ENCODE data around the gene IP6K3. TPM values are rescaled to one million over a fixed set of nuclear protein-coding genes. Genes with fewer than 3 reads are reported as not detected.
A peak's percentile ranks its signal among the peaks of the same experiment; 100 is the strongest.

The IP6K3 gene
- polyA plus RNA-seq, 1 of the 3 experiments (the other 2 are of a cell fraction), result 0.21 TPM

GRCh38 chr6:33696548-33697518 is 49.9 kb downstream of the IP6K3 start:
- Histone ChIP-seq H3F3A (replicated peaks; ENCODE audit: insufficient read depth) (peaks cover 10% of the 10 kb centered on the region), H3K9me2 (no peaks in the 10 kb centered on the region), H3K9me3 (no peaks in the 10 kb centered on the region), H3K4me2 (peak overlapping the region; percentile 20; the same call in 1 of the 2 replicates), H3K36me3 (replicated peaks in 1 of 2; ENCODE audit: control insufficient read depth in 1 of 2, insufficient read depth in 2 of 2, low read length in 1 of 2) (peaks cover 5 to 40% of the 10 kb centered on the region in 2 experiments), H3K27ac (ENCODE audit: low read depth in 2 of 2, low read length in 1 of 2) (peak overlapping the region; percentile 53 to 77), H2AFZ (ENCODE audit: low read depth) (no peak overlapping the region), H3K4me1 (ENCODE audit: control insufficient read depth in 1 of 2, insufficient read depth in 2 of 2, low read depth in 1 of 2, low read length in 1 of 2) (peaks cover 34 to 47% of the 10 kb centered on the region in 2 experiments; a peak in 3 of 4 replicates), H4K20me1 (ENCODE audit: insufficient read depth) (no peaks in the 10 kb centered on the region), H3K9ac (no peak overlapping the region), H3K4me3 (ENCODE audit: low read depth in 2 of 2, low read length in 1 of 2) (no peak overlapping the region), H3K27me3 (ENCODE audit: insufficient read depth) (no peaks in the 10 kb centered on the region), H3K79me2 (ENCODE audit: insufficient read depth) (no peaks in the 10 kb centered on the region)
- no peak for TF ChIP-seq GABPA (IDR thresholded peaks at IDR 0.05; ENCODE audit: low read depth)
- no peak for TF ChIP-seq USF2 (IDR thresholded peaks at IDR 0.05; ENCODE audit: borderline replicate concordance, low read depth, low read length)
- TF ChIP-seq NFIC (IDR thresholded peaks at IDR 0.05; ENCODE audit: borderline replicate concordance), result peak; percentile 61
- TF ChIP-seq TAF1 (IDR thresholded peaks at IDR 0.05; ENCODE audit: borderline replicate concordance, low read depth, low read length), result no peak
- TF ChIP-seq USF1 (IDR thresholded peaks at IDR 0.05; ENCODE audit: borderline replicate concordance, low read depth), result no peak
- peak; percentile 14; the same call in 1 of the 2 replicates for TF ChIP-seq TCF12 (IDR thresholded peaks at IDR 0.05)
- TF ChIP-seq GATA2 (CRISPR knock-in tag; IDR thresholded peaks at IDR 0.05), result no peak
- no peak for TF ChIP-seq ZBTB33 (IDR thresholded peaks at IDR 0.05; ENCODE audit: borderline replicate concordance, low read depth)
- no peak for TF ChIP-seq MXI1 (IDR thresholded peaks at IDR 0.05; ENCODE audit: low read depth, low read length)
- no peak for TF ChIP-seq MEF2A (IDR thresholded peaks at IDR 0.05; ENCODE audit: borderline replicate concordance, low read depth)
- WGBS (ENCODE audit: low lambda C conversion rate), result 60% methylated on average over 13 of the region's 15 CpGs
- DNase-seq, result peak; percentile 40
- ChIA-PET POLR2A (interaction anchor here (0.6 to 1.4 kb wide), 3 partner anchors 10 to 117 kb away, joined by 3 to 4 read pairs (median 3); partner anchors contain the start of genes BAK1 and UQCC2), CTCF (interaction anchor here (0.8 to 4.2 kb wide), 9 partner anchors 10 to 358 kb away, joined by 3 to 19 read pairs (median 3); partner anchors contain the start of gene UQCC2)

GRCh38 chr6:33696076-33696475 is 50.6 kb downstream of the IP6K3 start:
- no peak overlapping the region for H3K4me3 ChIP-seq (ENCODE audit: low read depth in 2 of 2, low read length in 1 of 2)
- no peak overlapping the region for H3K4me2 ChIP-seq
- no peak for DNase-seq
- peaks cover 10% of the 10 kb centered on the region for H3F3A ChIP-seq (replicated peaks; ENCODE audit: insufficient read depth)
- ChIA-PET CTCF (interaction anchor here (1.2 to 4.2 kb wide), 5 partner anchors 11 to 110 kb away, joined by 3 to 19 read pairs (median 12); partner anchors contain the start of gene UQCC2), POLR2A (interaction anchor here (0.8 to 1.0 kb wide), 2 partner anchors 62 to 116 kb away, joined by 3 read pairs; partner anchors contain the start of gene BAK1)
- H3K27me3 ChIP-seq (ENCODE audit: insufficient read depth), result no peaks in the 10 kb centered on the region
- H2AFZ ChIP-seq (ENCODE audit: low read depth), result no peak overlapping the region
- H3K36me3 ChIP-seq (replicated peaks in 1 of 2; ENCODE audit: control insufficient read depth in 1 of 2, insufficient read depth in 2 of 2, low read length in 1 of 2), result peaks cover 5 to 36% of the 10 kb centered on the region in 2 experiments
- H3K9ac ChIP-seq, result no peak overlapping the region
- no peaks in the 10 kb centered on the region for H3K9me3 ChIP-seq
- no peaks in the 10 kb centered on the region for H4K20me1 ChIP-seq (ENCODE audit: insufficient read depth)
- H3K27ac ChIP-seq (ENCODE audit: low read depth in 2 of 2, low read length in 1 of 2), result no peak overlapping the region; a peak in 1 of 4 replicates
- peaks cover 34 to 47% of the 10 kb centered on the region in 2 experiments; a peak in 3 of 4 replicates for H3K4me1 ChIP-seq (ENCODE audit: control insufficient read depth in 1 of 2, insufficient read depth in 2 of 2, low read depth in 1 of 2, low read length in 1 of 2)
- no peaks in the 10 kb centered on the region for H3K9me2 ChIP-seq
- WGBS (ENCODE audit: low lambda C conversion rate), result 95% methylated on average over 8 of the region's 10 CpGs
- no peaks in the 10 kb centered on the region for H3K79me2 ChIP-seq (ENCODE audit: insufficient read depth)
- TF ChIP-seq PBX3 (IDR thresholded peaks at IDR 0.05) (no peak), GATA2 (CRISPR knock-in tag; IDR thresholded peaks at IDR 0.05) (no peak), FOSL2 (IDR thresholded peaks at IDR 0.05; ENCODE audit: borderline replicate concordance, low read depth) (no peak), TCF12 (IDR thresholded peaks at IDR 0.05) (no peak), FOXJ3 (CRISPR knock-in tag; IDR thresholded peaks at IDR 0.05) (no peak), POLR2AphosphoS5 (IDR thresholded peaks at IDR 0.05; ENCODE audit: low read depth, low read length) (no peak), RAD21 (IDR thresholded peaks at IDR 0.05; ENCODE audit: low read length) (no peak), IRF3 (IDR thresholded peaks at IDR 0.05; ENCODE audit: low read depth, low read length) (no peak), ZBTB33 (IDR thresholded peaks at IDR 0.05; ENCODE audit: borderline replicate concordance, low read depth) (no peak)

All from SK-N-SH (cell line).